ENCODE results near the gene OR8G5.

The OR8G5 gene

GRCh38 chr11:124310721-124311120 lies 54.5 kb downstream of the OR8G5 start:
- TF ChIP-seq CTCF (IDR thresholded peaks at IDR 0.05): no peak
- H3K27ac ChIP-seq: no peak overlapping the region
- no peaks in the 10 kb centered on the region for H3K27me3 ChIP-seq
- no peak overlapping the region for H3K4me3 ChIP-seq (ENCODE audit: low read depth in 1 of 2, low read length in 1 of 2)
- no peaks in the 10 kb centered on the region for H3K9me3 ChIP-seq
- H3K36me3 ChIP-seq: no peaks in the 10 kb centered on the region
- H3K4me1 ChIP-seq (ENCODE audit: control insufficient read depth in 1 of 2, insufficient read depth in 1 of 2, low read depth in 1 of 2, low read length in 1 of 2): no peaks in the 10 kb centered on the region

DNA sequence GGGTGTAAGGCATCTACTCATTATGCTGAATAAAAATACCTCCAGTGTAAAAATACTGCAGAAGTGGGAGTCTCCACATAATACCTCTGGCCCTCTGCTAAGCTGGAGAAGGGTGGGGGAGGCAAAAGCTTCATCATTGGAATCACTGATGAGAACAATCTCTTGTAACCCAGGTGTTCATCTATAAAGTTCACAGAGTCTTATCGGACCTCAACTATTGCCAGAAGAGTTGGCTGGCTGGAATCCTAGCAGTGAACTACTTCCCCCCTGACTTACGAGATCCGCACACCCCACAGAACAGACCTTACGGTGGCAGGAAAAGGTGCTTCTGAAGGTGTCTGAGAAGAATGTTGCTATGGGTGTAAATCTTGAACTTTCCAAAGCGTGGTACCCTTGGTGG lies 55.1 kb downstream of the OR8G5 start:
- H3K27me3 ChIP-seq: no peaks in the 10 kb centered on the region
- no peak for TF ChIP-seq CTCF (IDR thresholded peaks at IDR 0.05)
- H3K27ac ChIP-seq: no peak overlapping the region
- no peaks in the 10 kb centered on the region for H3K4me1 ChIP-seq (ENCODE audit: control insufficient read depth in 1 of 2, insufficient read depth in 1 of 2, low read depth in 1 of 2, low read length in 1 of 2)
- H3K4me3 ChIP-seq (ENCODE audit: low read depth in 1 of 2, low read length in 1 of 2): no peak overlapping the region
- no peaks in the 10 kb centered on the region for H3K36me3 ChIP-seq
- no peaks in the 10 kb centered on the region for H3K9me3 ChIP-seq

- Histone ChIP-seq H3K9me3 (no peaks in the 10 kb centered on the region), H3K27ac (no peak overlapping the region), H3K4me1 (ENCODE audit: control insufficient read depth in 1 of 2, insufficient read depth in 1 of 2, low read depth in 1 of 2, low read length in 1 of 2) (no peaks in the 10 kb centered on the region), H3K36me3 (no peaks in the 10 kb centered on the region), H3K27me3 (no peaks in the 10 kb centered on the region), H3K4me3 (ENCODE audit: low read depth in 1 of 2, low read length in 1 of 2) (no peak overlapping the region)
- TF ChIP-seq CTCF (IDR thresholded peaks at IDR 0.05): no peak
Observed at GRCh38 chr11:124311670-124312069, 55.5 kb downstream of the OR8G5 start.

DNA sequence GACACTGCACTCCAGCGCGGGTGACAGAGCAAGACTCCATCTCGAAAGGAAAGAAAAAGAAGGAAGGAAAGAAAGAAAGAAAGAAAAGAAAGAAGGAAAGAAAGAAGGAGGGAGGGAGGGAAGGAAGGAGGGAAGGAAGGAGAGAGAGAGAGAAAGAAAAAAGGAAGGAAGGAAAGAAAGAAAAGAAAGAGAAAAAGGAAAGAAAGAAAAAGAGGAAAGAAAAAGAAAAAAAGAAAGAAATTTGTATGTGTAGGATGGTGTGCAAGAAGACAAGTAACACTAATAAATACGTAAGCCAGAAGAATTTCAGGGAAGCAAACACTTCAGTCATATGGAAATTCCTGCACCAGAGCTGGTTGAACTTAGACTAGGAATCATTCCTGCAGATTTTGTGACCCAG lies 57.0 kb downstream of the OR8G5 start:
- TF ChIP-seq CTCF (IDR thresholded peaks at IDR 0.05): no peak
- H3K4me1 ChIP-seq (ENCODE audit: control insufficient read depth in 1 of 2, insufficient read depth in 1 of 2, low read depth in 1 of 2, low read length in 1 of 2): no peaks in the 10 kb centered on the region
- H3K27ac ChIP-seq: no peak overlapping the region
- H3K4me3 ChIP-seq (ENCODE audit: low read depth in 1 of 2, low read length in 1 of 2): no peak overlapping the region
- H3K27me3 ChIP-seq: no peaks in the 10 kb centered on the region
- no peaks in the 10 kb centered on the region for H3K36me3 ChIP-seq
- H3K9me3 ChIP-seq: no peaks in the 10 kb centered on the region

- H3K4me1 ChIP-seq (ENCODE audit: control insufficient read depth in 1 of 2, insufficient read depth in 1 of 2, low read depth in 1 of 2, low read length in 1 of 2): no peaks in the 10 kb centered on the region
- H3K4me3 ChIP-seq (ENCODE audit: low read depth in 1 of 2, low read length in 1 of 2): no peak within 1 kb of the TSS
- no peaks in the 10 kb centered on the region for H3K27me3 ChIP-seq
- no peaks in the 10 kb centered on the region for H3K9me3 ChIP-seq
- TF ChIP-seq CTCF (IDR thresholded peaks at IDR 0.05): no peak
- no peaks in the 10 kb centered on the region for H3K36me3 ChIP-seq
- H3K27ac ChIP-seq: no peak within 1 kb of the TSS
Observed at GRCh38 chr11:124313849-124314248, 57.7 kb downstream of the OR8G5 start, which contains the start of gene OR8D1. Gene OR8D1, minus strand, starts transcription at chr11:124313949. Its CDS starts 3,183 bp downstream, at chr11:124310766.

GRCh38 chr11:124315052-124315451 lies 58.9 kb downstream of the OR8G5 start:
- Histone ChIP-seq H3K4me1 (ENCODE audit: control insufficient read depth in 1 of 2, insufficient read depth in 1 of 2, low read depth in 1 of 2, low read length in 1 of 2) (no peaks in the 10 kb centered on the region), H3K36me3 (no peaks in the 10 kb centered on the region), H3K27me3 (no peaks in the 10 kb centered on the region), H3K27ac (no peak overlapping the region), H3K4me3 (ENCODE audit: low read depth in 1 of 2, low read length in 1 of 2) (no peak overlapping the region), H3K9me3 (no peaks in the 10 kb centered on the region)
- no peak for TF ChIP-seq CTCF (IDR thresholded peaks at IDR 0.05)

All from neutrophil (primary cell).